GM19035 (cell line): ENCODE measurements around the gene OLAH.
"Not testable (repeated sequence)": the region's sequence is repeated elsewhere in the genome, so short reads cannot be mapped to it uniquely, and the experiment has no call there.

Source experiments
- ATAC-seq: cut with Tn5 transposase; IDR thresholded peaks from one replicate; pipeline ENCODE4 v1.9.1; 2021; ENCODE audit not compliant: unreplicated experiment

Gene OLAH

GRCh38 chr10:15043674-15044073 lies at the start of gene OLAH:
Gene OLAH (plus strand): TSS chr10:15043943. CDS start chr10:15047289, 3,346 bp downstream.
- no peak for ATAC-seq

- ATAC-seq = no peak
These were observed 47.7 kb upstream of the OLAH start for GRCh38 chr10:14995964-14996565.

- not testable (repeated sequence) for ATAC-seq
These were observed 30.2 kb upstream of the OLAH start for GRCh38 chr10:15013530-15013929.

- no peak for ATAC-seq
These were observed 28.3 kb upstream of the OLAH start for GRCh38 chr10:15015451-15015850.

- not testable (repeated sequence) for ATAC-seq
These were observed 22.8 kb upstream of the OLAH start for GRCh38 chr10:15020966-15021365.

- not testable (repeated sequence) for ATAC-seq
These were observed 20.7 kb upstream of the OLAH start for GRCh38 chr10:15023079-15023478.

GRCh38 chr10:15024017-15025004 lies 19.4 kb upstream of the OLAH start:
- ATAC-seq = not testable (repeated sequence)

GRCh38 chr10:15025040-15025439 lies 18.7 kb upstream of the OLAH start:
- ATAC-seq = not testable (repeated sequence)

- ATAC-seq = no peak
These were observed 16.0 kb upstream of the OLAH start for GRCh38 chr10:15027741-15028140.

- no peak for ATAC-seq
These were observed 8.1 kb upstream of the OLAH start for GRCh38 chr10:15035385-15036301.

GRCh38 chr10:15037691-15038090 lies 6.1 kb upstream of the OLAH start:
- ATAC-seq = no peak

GRCh38 chr10:15038416-15038815 lies 5.3 kb upstream of the OLAH start:
- no peak for ATAC-seq

GRCh38 chr10:15045380-15045779 lies 1.6 kb downstream of the OLAH start:
- no peak for ATAC-seq

- ATAC-seq = no peak
These were observed 2.9 kb downstream of the OLAH start for GRCh38 chr10:15046626-15047025.

- ATAC-seq = no peak
These were observed 5.8 kb downstream of the OLAH start for GRCh38 chr10:15049533-15049932.

- ATAC-seq = no peak
These were observed 8.4 kb downstream of the OLAH start for GRCh38 chr10:15052121-15052520.

GRCh38 chr10:15053061-15053460 lies 9.3 kb downstream of the OLAH start:
- no peak for ATAC-seq

- ATAC-seq = no peak
These were observed 14.9 kb downstream of the OLAH start for GRCh38 chr10:15058689-15059088.

- ATAC-seq = no peak
These were observed 16.2 kb downstream of the OLAH start for GRCh38 chr10:15059914-15060313.

- ATAC-seq = no peak
These were observed 16.9 kb downstream of the OLAH start for GRCh38 chr10:15060638-15061037.

- no peak for ATAC-seq
These were observed 23.4 kb downstream of the OLAH start for GRCh38 chr10:15067154-15067553.
